Measurements from ENCODE around the gene MTIF3.

DNA sequence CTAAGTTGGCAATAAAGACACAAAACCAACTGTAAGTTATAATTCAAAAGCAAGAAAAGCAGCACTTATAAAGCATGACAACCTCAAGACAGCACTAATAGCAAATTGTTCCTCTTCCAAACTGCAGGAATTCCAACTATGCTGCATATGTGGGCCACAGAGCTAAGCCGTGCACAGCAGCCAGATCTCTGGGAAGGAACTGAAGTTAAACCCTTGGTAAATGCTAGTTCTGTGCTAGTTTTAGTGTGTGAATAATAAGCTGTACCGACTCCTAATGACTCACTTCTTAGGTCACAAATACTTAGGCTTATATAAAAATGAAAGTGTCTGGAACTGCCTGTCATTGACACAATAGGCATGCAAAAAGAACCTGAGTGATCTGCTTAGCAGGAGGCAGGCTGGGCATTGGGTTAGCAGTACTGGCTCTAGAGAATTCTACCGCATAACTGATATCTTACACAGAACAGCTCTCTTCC lies 47.1 kb downstream of the MTIF3 start:
- TF ChIP-seq, protein P1, sequence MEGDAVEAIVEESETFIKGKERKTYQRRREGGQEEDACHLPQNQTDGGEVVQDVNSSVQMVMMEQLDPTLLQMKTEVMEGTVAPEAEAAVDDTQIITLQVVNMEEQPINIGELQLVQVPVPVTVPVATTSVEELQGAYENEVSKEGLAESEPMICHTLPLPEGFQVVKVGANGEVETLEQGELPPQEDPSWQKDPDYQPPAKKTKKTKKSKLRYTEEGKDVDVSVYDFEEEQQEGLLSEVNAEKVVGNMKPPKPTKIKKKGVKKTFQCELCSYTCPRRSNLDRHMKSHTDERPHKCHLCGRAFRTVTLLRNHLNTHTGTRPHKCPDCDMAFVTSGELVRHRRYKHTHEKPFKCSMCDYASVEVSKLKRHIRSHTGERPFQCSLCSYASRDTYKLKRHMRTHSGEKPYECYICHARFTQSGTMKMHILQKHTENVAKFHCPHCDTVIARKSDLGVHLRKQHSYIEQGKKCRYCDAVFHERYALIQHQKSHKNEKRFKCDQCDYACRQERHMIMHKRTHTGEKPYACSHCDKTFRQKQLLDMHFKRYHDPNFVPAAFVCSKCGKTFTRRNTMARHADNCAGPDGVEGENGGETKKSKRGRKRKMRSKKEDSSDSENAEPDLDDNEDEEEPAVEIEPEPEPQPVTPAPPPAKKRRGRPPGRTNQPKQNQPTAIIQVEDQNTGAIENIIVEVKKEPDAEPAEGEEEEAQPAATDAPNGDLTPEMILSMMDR (IDR thresholded peaks at IDR 0.05) = no peak
- TF ChIP-seq EZH2 (IDR thresholded peaks at IDR 0.05; ENCODE audit: borderline replicate concordance, insufficient read depth, low read depth, low read length, poor library complexity, severe bottlenecking) = no peak
